ENCODE data around the gene U2AF1L4. TPM values are rescaled to one million over a fixed set of nuclear protein-coding genes. Genes with fewer than 3 reads are reported as not detected.
"Not testable (repeated sequence)": the region's sequence is repeated elsewhere in the genome, so short reads cannot be mapped to it uniquely, and the experiment has no call there.

The U2AF1L4 gene
- total RNA-seq, 1 donor, result 5.8 TPM

DNA sequence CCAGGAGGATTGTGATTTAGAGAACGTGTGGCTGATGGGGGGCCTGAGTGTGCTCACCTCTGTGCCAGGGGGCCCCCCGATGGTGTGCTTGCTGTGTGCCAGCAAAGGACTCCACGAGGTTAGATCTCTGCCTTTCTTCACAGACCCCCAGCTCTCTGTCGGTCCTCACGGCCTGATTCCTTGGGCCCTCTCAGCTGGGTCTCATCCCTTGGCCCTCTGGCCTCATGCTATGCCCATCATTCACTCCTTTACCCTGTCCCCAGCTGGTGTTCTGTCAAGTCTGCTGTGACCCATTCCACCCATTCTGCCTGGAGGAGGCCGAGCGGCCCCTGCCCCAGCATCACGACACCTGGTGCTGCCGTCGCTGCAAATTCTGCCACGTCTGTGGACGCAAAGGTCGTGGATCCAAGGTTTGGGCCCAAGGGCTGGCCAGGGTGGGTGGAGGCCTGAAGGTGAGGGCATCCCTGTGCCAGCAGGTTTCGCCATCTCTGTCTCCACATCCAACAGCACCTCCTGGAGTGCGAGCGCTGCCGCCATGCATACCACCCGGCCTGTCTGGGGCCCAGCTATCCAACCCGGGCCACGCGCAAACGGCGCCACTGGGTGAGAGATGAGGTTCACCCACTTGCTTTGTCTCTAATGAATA lies 19.9 kb downstream of the U2AF1L4 start:
- no peak overlapping the region for H3K4me3 ChIP-seq (ENCODE audit: insufficient read depth, low read length)
- no peak overlapping the region for H2AFZ ChIP-seq (ENCODE audit: low read length)
- DNase-seq (ENCODE audit: insufficient read length, low spot score, missing footprints), result peak; percentile 61
- H3K79me2 ChIP-seq (ENCODE audit: insufficient read depth, low read length), result peaks cover 24% of the 10 kb centered on the region
- peaks cover 10% of the 10 kb centered on the region for H4K20me1 ChIP-seq (ENCODE audit: insufficient read depth, low read length)
- no peak for TF ChIP-seq CTCF (IDR thresholded peaks at IDR 0.05; ENCODE audit: extremely low read depth, low read depth, low read length)
- H3K9me3 ChIP-seq (ENCODE audit: low read depth, low read length), result no peaks in the 10 kb centered on the region
- no peaks in the 10 kb centered on the region for H3K27me3 ChIP-seq (ENCODE audit: insufficient read depth, low read length)
- H3K36me3 ChIP-seq (ENCODE audit: insufficient read depth, low read length), result peaks cover 87% of the 10 kb centered on the region
- no peaks in the 10 kb centered on the region for H3K4me1 ChIP-seq (ENCODE audit: insufficient read depth, low read length)
- no peak overlapping the region for H3K27ac ChIP-seq (ENCODE audit: low read depth, low read length)
- H3K4me2 ChIP-seq (ENCODE audit: insufficient read depth, low read length), result no peak overlapping the region

- H3K79me2 ChIP-seq (ENCODE audit: insufficient read depth, low read length), result peaks cover 32% of the 10 kb centered on the region
- H3K36me3 ChIP-seq (ENCODE audit: insufficient read depth, low read length), result peaks cover 82% of the 10 kb centered on the region
Observed at GRCh38 chr19:35724560-35724959, 20.7 kb downstream of the U2AF1L4 start.

GRCh38 chr19:35724132-35724531 lies 21.1 kb downstream of the U2AF1L4 start:
- Histone ChIP-seq H3K79me2 (ENCODE audit: insufficient read depth, low read length) (peaks cover 36% of the 10 kb centered on the region), H4K20me1 (ENCODE audit: insufficient read depth, low read length) (peaks cover 20% of the 10 kb centered on the region), H3K36me3 (ENCODE audit: insufficient read depth, low read length) (peaks cover 78% of the 10 kb centered on the region)
- not testable (repeated sequence) for H3K4me2 ChIP-seq (ENCODE audit: insufficient read depth, low read length); H3K27me3 ChIP-seq (ENCODE audit: insufficient read depth, low read length); H3K4me3 ChIP-seq (ENCODE audit: insufficient read depth, low read length); H2AFZ ChIP-seq (ENCODE audit: low read length); H3K27ac ChIP-seq (ENCODE audit: low read depth, low read length); DNase-seq (ENCODE audit: insufficient read length, low spot score, missing footprints); H3K9me3 ChIP-seq (ENCODE audit: low read depth, low read length); H3K4me1 ChIP-seq (ENCODE audit: insufficient read depth, low read length)

More at GRCh38 chr19:35724560-35724959, 20.7 kb downstream of the U2AF1L4 start:
- Histone ChIP-seq H3K4me1 (ENCODE audit: insufficient read depth, low read length) (no peaks in the 10 kb centered on the region), H3K9me3 (ENCODE audit: low read depth, low read length) (no peaks in the 10 kb centered on the region), H4K20me1 (ENCODE audit: insufficient read depth, low read length) (peaks cover 16% of the 10 kb centered on the region), H3K4me2 (ENCODE audit: insufficient read depth, low read length) (no peak overlapping the region), H3K27me3 (ENCODE audit: insufficient read depth, low read length) (no peaks in the 10 kb centered on the region), H3K4me3 (ENCODE audit: insufficient read depth, low read length) (no peak overlapping the region), H2AFZ (ENCODE audit: low read length) (no peak overlapping the region), H3K27ac (ENCODE audit: low read depth, low read length) (no peak overlapping the region)
- peak; percentile 66 for DNase-seq (ENCODE audit: insufficient read length, low spot score, missing footprints)
- TF ChIP-seq CTCF (IDR thresholded peaks at IDR 0.05; ENCODE audit: extremely low read depth, low read depth, low read length), result no peak

DNA sequence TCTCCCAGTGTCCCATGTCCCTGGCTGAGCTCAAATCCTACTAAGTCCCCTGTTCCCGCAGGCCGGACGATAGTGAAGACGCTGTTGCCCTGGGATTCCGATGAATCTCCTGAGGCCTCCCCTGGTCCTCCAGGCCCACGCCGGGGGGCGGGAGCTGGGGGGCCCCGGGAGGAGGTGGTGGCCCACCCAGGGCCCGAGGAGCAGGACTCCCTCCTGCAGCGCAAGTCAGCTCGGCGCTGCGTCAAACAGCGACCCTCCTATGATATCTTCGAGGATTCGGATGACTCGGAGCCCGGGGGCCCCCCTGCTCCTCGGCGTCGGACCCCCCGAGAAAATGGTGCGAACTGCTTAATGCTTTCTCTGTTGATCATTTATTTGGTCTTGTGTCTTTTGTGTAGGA lies 21.5 kb downstream of the U2AF1L4 start:
- Histone ChIP-seq H2AFZ (ENCODE audit: low read length) (no peak overlapping the region), H3K4me3 (ENCODE audit: insufficient read depth, low read length) (no peak overlapping the region), H3K36me3 (ENCODE audit: insufficient read depth, low read length) (peaks cover 73% of the 10 kb centered on the region), H3K4me2 (ENCODE audit: insufficient read depth, low read length) (no peak overlapping the region), H3K27me3 (ENCODE audit: insufficient read depth, low read length) (no peaks in the 10 kb centered on the region), H3K4me1 (ENCODE audit: insufficient read depth, low read length) (peaks cover 7% of the 10 kb centered on the region), H3K79me2 (ENCODE audit: insufficient read depth, low read length) (peaks cover 41% of the 10 kb centered on the region), H3K27ac (ENCODE audit: low read depth, low read length) (no peak overlapping the region), H4K20me1 (ENCODE audit: insufficient read depth, low read length) (peaks cover 25% of the 10 kb centered on the region), H3K9me3 (ENCODE audit: low read depth, low read length) (no peaks in the 10 kb centered on the region)
- no peak for DNase-seq (ENCODE audit: insufficient read length, low spot score, missing footprints)
- no peak for TF ChIP-seq CTCF (IDR thresholded peaks at IDR 0.05; ENCODE audit: extremely low read depth, low read depth, low read length)

Data from osteoblast (primary cell).